HUES48 (cell line): ENCODE measurements around the gene SPATS2L.

Experiments
- H3K27ac ChIP-seq: one replicate; pipeline ENCODE4 v1.7.0; 2013; ENCODE audit warnings: low read depth, low read length, inconsistent platforms
- H3K27me3 ChIP-seq: 2 replicates; pipeline ENCODE4 v1.6.1; 2013; ENCODE audit warnings: mild to moderate bottlenecking, low read length; ENCODE audit not compliant: control insufficient read depth, insufficient read depth
- H3K36me3 ChIP-seq: 2 replicates; pipeline ENCODE4 v1.6.1; 2013; ENCODE audit warnings: low read length; ENCODE audit not compliant: control insufficient read depth, insufficient read depth
- H3K4me1 ChIP-seq: 2 replicates; pipeline ENCODE4 v1.6.1; 2013; ENCODE audit warnings: mild to moderate bottlenecking, low read length; ENCODE audit not compliant: control insufficient read depth, insufficient read depth
- H3K4me3 ChIP-seq: 2 replicates; pipeline ENCODE4 v1.5.1; 2013; ENCODE audit warnings: mild to moderate bottlenecking, low read depth, low read length
- H3K9ac ChIP-seq: 2 replicates; pipeline ENCODE4 v1.6.1; 2013; ENCODE audit warnings: mild to moderate bottlenecking, low read depth, low read length, moderate library complexity
- H3K9me3 ChIP-seq: 2 replicates; pipeline ENCODE4 v1.6.1; 2013; ENCODE audit warnings: low read length; ENCODE audit not compliant: control insufficient read depth, insufficient read depth

The SPATS2L gene, protein sequence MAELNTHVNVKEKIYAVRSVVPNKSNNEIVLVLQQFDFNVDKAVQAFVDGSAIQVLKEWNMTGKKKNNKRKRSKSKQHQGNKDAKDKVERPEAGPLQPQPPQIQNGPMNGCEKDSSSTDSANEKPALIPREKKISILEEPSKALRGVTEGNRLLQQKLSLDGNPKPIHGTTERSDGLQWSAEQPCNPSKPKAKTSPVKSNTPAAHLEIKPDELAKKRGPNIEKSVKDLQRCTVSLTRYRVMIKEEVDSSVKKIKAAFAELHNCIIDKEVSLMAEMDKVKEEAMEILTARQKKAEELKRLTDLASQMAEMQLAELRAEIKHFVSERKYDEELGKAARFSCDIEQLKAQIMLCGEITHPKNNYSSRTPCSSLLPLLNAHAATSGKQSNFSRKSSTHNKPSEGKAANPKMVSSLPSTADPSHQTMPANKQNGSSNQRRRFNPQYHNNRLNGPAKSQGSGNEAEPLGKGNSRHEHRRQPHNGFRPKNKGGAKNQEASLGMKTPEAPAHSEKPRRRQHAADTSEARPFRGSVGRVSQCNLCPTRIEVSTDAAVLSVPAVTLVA

GRCh38 chr2:200306196-200306930 lies at the start of gene SPATS2L:
Gene SPATS2L (plus strand): TSS chr2:200306693. CDS start chr2:200389245, 82,552 bp downstream.
- Histone ChIP-seq H3K4me1 (peaks cover 39% of the 10 kb centered on the region), H3K4me3 (peak within 1 kb of the TSS; percentile 89), H3K9ac (peak within 1 kb of the TSS; percentile 75), H3K9me3 (no peaks in the 10 kb centered on the region), H3K36me3 (no peaks in the 10 kb centered on the region), H3K27ac (peak within 1 kb of the TSS; percentile 72), H3K27me3 (no peaks in the 10 kb centered on the region; the same call in 1 of the 2 replicates)

- Histone ChIP-seq H3K4me3 (no peak overlapping the region), H3K9me3 (0 out of 2 replicates have a peak, but pooled peaks cover under 1% of the 10 kb centered on the region), H3K4me1 (peaks cover 21% of the 10 kb centered on the region), H3K9ac (no peak overlapping the region), H3K27ac (no peak overlapping the region), H3K27me3 (no peaks in the 10 kb centered on the region), H3K36me3 (no peaks in the 10 kb centered on the region)
These were observed 48.9 kb upstream of the SPATS2L start for GRCh38 chr2:200257570-200257969.

GRCh38 chr2:200258081-200258480 lies 48.4 kb upstream of the SPATS2L start:
- Histone ChIP-seq H3K9me3 (0 out of 2 replicates have a peak, but pooled peaks cover 6% of the 10 kb centered on the region), H3K4me3 (no peak overlapping the region), H3K9ac (no peak overlapping the region), H3K36me3 (no peaks in the 10 kb centered on the region), H3K4me1 (peaks cover 17% of the 10 kb centered on the region; the same call in 1 of the 2 replicates), H3K27me3 (no peaks in the 10 kb centered on the region), H3K27ac (no peak overlapping the region)

DNA sequence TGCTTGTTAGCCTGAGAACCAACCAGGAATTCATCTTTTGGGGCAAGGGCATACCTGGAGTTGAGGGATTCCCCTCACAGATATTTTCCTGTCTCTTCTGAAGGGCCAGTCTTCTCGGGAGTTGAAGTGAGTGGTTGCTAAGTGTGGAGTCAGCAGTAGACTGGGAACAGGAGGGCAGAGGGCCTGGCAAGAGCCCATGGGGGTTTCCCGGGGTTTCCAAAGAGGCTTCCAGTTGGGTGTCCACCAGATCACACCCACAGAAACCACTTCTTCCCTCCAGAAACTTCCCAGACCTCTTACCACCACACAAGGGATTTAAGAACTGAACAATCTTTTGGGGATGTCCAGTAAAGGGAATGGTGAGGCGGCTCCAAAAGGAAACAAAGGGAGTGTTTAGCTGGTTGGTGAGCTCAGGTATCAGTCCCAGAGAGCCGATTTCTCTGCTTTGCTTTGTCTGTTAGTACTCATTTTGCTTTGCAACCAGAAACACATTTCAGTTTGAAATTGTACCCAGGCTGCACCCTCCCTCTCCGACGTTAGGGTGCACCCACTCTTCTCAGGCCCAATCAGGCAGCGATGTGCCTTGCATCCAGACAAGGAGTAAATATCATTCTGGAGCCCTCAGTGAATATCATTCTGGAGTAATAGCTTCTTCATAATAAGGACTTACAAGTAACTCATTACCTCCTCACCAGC lies 47.5 kb upstream of the SPATS2L start:
- H3K4me1 ChIP-seq = peaks cover 11% of the 10 kb centered on the region; the same call in 1 of the 2 replicates
- H3K36me3 ChIP-seq = no peaks in the 10 kb centered on the region
- H3K4me3 ChIP-seq = no peak overlapping the region
- no peak overlapping the region for H3K9ac ChIP-seq
- no peak overlapping the region for H3K27ac ChIP-seq
- 0 out of 2 replicates have a peak, but pooled peaks cover 6% of the 10 kb centered on the region for H3K9me3 ChIP-seq
- no peaks in the 10 kb centered on the region for H3K27me3 ChIP-seq

DNA sequence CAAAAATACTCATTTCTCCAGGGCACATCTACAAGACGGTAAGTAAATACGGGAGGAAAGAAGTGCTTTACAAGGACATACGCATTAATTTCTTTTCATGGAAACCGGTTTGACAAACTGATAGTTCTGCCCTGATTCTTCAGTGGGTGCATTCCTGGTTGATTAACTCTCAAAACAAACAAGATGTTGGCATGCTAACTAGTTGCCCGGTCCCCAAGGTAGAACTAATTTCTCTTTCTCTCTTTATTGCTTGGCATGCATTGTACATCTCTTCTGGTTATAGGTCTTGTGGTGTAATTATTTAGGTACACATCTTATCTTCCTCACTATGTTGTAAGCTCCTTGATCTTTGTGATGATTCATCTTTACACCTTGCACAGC lies 46.9 kb upstream of the SPATS2L start:
- Histone ChIP-seq H3K36me3 (no peaks in the 10 kb centered on the region), H3K4me1 (peaks cover 11% of the 10 kb centered on the region; the same call in 1 of the 2 replicates), H3K9ac (no peak overlapping the region), H3K9me3 (0 out of 2 replicates have a peak, but pooled peaks cover 6% of the 10 kb centered on the region), H3K27ac (no peak overlapping the region), H3K4me3 (no peak overlapping the region), H3K27me3 (no peaks in the 10 kb centered on the region)

GRCh38 chr2:200262047-200262446 lies 44.4 kb upstream of the SPATS2L start:
- Histone ChIP-seq H3K4me1 (peaks cover 11% of the 10 kb centered on the region; the same call in 1 of the 2 replicates), H3K27me3 (no peaks in the 10 kb centered on the region), H3K27ac (no peak overlapping the region), H3K9ac (no peak overlapping the region), H3K9me3 (0 out of 2 replicates have a peak, but pooled peaks cover 6% of the 10 kb centered on the region), H3K4me3 (no peak overlapping the region), H3K36me3 (no peaks in the 10 kb centered on the region)

DNA sequence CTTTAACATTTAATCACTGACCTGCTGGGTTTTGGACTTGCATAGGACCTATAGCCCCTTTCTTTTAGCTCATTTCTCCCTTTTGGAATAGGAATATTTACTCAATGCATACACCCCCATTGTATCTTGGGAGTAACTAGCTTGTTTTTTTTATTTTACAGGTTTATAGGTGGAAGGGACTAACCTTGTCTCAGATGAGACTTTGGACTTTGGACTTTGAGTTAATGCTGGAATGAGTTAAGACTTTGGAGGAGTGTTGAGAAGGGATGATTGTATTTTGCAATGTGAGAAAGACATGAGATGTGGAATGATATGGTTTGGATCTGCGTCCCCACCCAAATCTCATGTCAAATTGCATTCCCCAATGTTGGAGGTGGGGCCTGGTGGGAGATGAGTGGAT lies 43.2 kb upstream of the SPATS2L start:
- Histone ChIP-seq H3K4me1 (peaks cover 11% of the 10 kb centered on the region; the same call in 1 of the 2 replicates), H3K27ac (no peak overlapping the region), H3K4me3 (no peak overlapping the region), H3K9ac (no peak overlapping the region), H3K9me3 (0 out of 2 replicates have a peak, but pooled peaks cover 6% of the 10 kb centered on the region), H3K27me3 (no peaks in the 10 kb centered on the region), H3K36me3 (no peaks in the 10 kb centered on the region)

DNA sequence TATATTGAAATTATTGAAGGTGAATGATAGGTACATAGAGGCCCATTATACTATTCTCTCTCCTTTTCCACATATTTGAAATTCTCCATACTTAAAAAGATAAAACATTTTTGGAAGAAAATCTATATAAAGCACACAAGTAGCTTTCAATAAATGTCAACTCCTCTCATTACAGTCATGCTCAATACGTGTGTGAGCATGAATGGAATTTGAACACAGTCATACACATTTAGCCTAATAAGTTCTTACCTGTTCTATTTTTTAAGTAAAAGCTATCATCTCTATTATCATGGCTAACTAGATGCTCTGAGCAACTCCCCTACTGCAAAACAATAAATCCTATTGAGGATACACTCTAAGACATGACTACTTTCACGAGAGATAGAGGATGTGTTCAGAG lies 41.9 kb upstream of the SPATS2L start:
- no peak overlapping the region for H3K4me3 ChIP-seq
- H3K9ac ChIP-seq = no peak overlapping the region
- no peak overlapping the region for H3K27ac ChIP-seq
- 0 out of 2 replicates have a peak, but pooled peaks cover 6% of the 10 kb centered on the region for H3K9me3 ChIP-seq
- H3K36me3 ChIP-seq = no peaks in the 10 kb centered on the region
- no peaks in the 10 kb centered on the region for H3K27me3 ChIP-seq
- peaks cover 5% of the 10 kb centered on the region; the same call in 1 of the 2 replicates for H3K4me1 ChIP-seq

DNA sequence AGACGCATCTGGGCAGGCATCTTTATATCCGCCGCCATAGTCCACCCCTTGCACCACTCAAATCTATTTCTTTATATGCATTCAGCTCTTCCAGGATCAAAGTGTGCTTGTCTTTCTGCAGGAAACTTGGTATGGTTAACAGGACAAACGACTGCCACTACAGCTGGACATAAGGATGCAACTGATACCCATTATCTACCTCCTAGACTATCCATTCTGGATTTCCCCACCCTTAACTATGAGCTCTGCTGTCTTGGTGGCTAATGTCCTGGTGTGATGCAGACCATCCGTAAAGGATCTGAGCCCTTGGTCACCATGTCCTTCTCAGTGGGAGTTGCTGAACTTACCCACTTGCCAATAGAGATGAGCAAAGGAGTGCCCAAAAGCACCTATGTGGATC lies 40.1 kb upstream of the SPATS2L start:
- H3K9ac ChIP-seq = no peak overlapping the region
- H3K27me3 ChIP-seq = no peaks in the 10 kb centered on the region

DNA sequence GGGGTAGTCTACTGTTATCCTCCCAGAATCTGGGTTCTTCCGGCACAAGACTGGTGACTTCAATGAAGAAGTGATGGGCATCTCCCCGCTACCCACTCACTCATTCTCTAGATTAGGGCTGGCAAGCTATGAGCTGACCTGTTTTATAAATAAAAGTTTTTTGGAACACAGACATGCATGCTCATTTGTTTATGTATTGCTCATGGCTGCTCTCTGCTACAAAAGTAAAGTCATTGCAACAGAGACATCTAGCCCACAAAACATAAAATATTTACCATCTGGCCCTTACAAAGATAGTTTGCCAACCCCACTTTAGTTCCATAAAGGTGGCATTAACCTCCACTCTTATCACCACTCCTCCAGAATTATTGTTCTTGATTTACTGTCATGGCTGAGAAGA lies 39.1 kb upstream of the SPATS2L start:
- H3K36me3 ChIP-seq = no peaks in the 10 kb centered on the region
- H3K27me3 ChIP-seq = no peaks in the 10 kb centered on the region
- H3K27ac ChIP-seq = no peak overlapping the region
- H3K9ac ChIP-seq = no peak overlapping the region
- H3K9me3 ChIP-seq = 0 out of 2 replicates have a peak, but pooled peaks cover 6% of the 10 kb centered on the region
- H3K4me3 ChIP-seq = no peak overlapping the region
- H3K4me1 ChIP-seq = no peaks in the 10 kb centered on the region

More for the DNA sequence above, 40.1 kb upstream of the SPATS2L start:
- Histone ChIP-seq H3K4me3 (no peak overlapping the region), H3K9me3 (0 out of 2 replicates have a peak, but pooled peaks cover 6% of the 10 kb centered on the region), H3K4me1 (no peaks in the 10 kb centered on the region), H3K27ac (no peak overlapping the region), H3K36me3 (no peaks in the 10 kb centered on the region)
